WERI-Rb-1 (cell line): Measurements from ENCODE around the gene ZNF417.
"Not testable (repeated sequence)": the region's sequence is repeated elsewhere in the genome, so short reads cannot be mapped to it uniquely, and the experiment has no call there.

Source experiments
- DNase-seq: peaks from one replicate; pipeline ENCODE4 v3.0.0-alpha.2; 2020
- H3K27ac ChIP-seq: fragments of 250-450 bp; sonication (Bioruptor Pico); 2 replicates; pipeline ENCODE4 v1.5.1; 2020; ENCODE audit warnings: mild to moderate bottlenecking, moderate library complexity
- H3K27me3 ChIP-seq: fragments of 250-450 bp; sonication (Bioruptor Pico); 2 replicates; pipeline ENCODE4 v1.5.1; 2021; ENCODE audit warnings: mild to moderate bottlenecking, low read depth, moderate library complexity; ENCODE audit not compliant: insufficient read depth, severe bottlenecking
- H3K36me3 ChIP-seq: fragments of 250-450 bp; sonication (Bioruptor Pico); 2 replicates; pipeline ENCODE4 v1.5.1; 2020; ENCODE audit warnings: mild to moderate bottlenecking, moderate library complexity
- H3K4me3 ChIP-seq: 2 replicates; pipeline ENCODE4 v1.5.1; 2011; ENCODE audit warnings: low read depth, mild to moderate bottlenecking, control low read depth, low read length
- H3K9me3 ChIP-seq: fragments of 250-450 bp; sonication (Bioruptor Pico); 2 replicates; pipeline ENCODE4 v1.5.1; 2021; ENCODE audit warnings: mild to moderate bottlenecking, moderate library complexity; ENCODE audit not compliant: severe bottlenecking
- TF ChIP-seq, protein P1 (sequence below): IDR thresholded peaks from 2 replicates; pipeline ENCODE4 v1.5.1; 2011; ENCODE audit warnings: low read depth, mild to moderate bottlenecking, control low read depth, inconsistent platforms, low read length

Gene ZNF417

DNA sequence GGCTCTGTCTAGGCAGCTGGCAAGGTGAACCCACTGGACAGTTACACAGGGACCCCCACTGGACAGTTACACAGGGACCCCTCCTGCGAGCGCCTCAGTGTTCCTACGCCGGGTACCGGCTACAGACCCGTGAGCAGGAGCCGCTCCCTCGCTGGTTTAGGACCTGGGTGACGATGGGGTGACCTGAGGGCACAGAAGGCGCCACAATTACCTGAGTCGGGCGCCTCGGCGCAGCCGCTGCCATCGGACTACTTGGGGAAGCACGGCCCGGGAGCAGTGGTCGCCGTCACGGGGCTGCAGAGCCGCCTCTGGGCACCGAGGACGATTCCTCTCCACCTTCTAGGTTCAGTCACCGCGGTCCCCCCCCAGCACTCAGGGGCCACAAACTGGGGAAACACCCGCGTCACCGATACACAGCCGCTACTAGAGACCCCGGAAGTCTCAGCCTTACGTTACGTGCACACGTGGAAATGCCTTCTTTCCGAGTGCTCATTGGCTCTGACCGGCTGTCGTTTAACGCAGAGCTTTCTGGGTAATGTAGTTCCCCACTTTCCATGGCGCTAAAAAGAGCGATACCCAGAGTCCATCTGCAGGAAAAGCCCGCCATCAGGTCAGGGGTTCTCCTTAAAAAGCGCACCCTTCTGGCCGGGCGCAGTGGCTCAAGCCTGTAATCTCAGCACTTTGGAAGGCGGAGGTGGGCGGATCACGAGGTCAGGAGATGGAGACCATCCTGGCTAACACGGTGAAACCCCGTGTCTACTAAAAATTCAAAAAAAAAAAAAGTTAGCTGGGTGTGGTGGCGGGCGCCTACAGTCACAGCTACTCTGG, at the start of gene ZNF417:
Gene ZNF417, minus strand, starts transcription at position 425 of the 828 bp plus-strand sequence. Its CDS starts 181 bp downstream, at position 244.
- Histone ChIP-seq H3K36me3 (peaks cover 40% of the 10 kb centered on the region), H3K27ac (peak within 1 kb of the TSS; percentile 68), H3K4me3 (peak within 1 kb of the TSS; percentile 87)
- H3K27me3 ChIP-seq, H3K9me3 ChIP-seq: not testable (repeated sequence)
- peak; percentile 94 for DNase-seq
- TF ChIP-seq, protein P1, sequence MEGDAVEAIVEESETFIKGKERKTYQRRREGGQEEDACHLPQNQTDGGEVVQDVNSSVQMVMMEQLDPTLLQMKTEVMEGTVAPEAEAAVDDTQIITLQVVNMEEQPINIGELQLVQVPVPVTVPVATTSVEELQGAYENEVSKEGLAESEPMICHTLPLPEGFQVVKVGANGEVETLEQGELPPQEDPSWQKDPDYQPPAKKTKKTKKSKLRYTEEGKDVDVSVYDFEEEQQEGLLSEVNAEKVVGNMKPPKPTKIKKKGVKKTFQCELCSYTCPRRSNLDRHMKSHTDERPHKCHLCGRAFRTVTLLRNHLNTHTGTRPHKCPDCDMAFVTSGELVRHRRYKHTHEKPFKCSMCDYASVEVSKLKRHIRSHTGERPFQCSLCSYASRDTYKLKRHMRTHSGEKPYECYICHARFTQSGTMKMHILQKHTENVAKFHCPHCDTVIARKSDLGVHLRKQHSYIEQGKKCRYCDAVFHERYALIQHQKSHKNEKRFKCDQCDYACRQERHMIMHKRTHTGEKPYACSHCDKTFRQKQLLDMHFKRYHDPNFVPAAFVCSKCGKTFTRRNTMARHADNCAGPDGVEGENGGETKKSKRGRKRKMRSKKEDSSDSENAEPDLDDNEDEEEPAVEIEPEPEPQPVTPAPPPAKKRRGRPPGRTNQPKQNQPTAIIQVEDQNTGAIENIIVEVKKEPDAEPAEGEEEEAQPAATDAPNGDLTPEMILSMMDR: peak; percentile 30; the same call in 1 of the 2 replicates

DNA sequence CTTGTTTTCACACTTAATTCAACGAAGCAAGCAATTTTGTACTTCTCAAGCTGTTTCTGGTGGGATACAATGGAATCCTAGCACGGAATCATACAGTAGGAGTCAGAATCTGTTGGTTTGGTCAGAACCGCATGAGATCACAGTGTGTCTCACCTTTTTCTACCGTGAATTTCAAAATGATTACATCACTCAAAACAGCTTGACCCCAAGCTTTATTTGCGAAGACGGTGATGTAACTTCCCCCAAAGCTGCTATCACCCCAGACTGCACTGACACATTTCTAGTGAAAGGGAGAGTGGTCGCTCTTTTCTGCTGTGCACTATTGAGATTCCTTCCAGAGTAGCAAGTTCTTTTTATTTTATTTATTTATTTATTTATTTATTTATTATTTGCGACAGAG, 48.4 kb upstream of the ZNF417 start:
- Histone ChIP-seq H3K9me3 (peaks cover 20% of the 10 kb centered on the region), H3K27me3 (no peaks in the 10 kb centered on the region), H3K27ac (no peak overlapping the region), H3K36me3 (no peaks in the 10 kb centered on the region), H3K4me3 (no peak overlapping the region)
- DNase-seq: no peak
- TF ChIP-seq, protein P1: no peak

DNA sequence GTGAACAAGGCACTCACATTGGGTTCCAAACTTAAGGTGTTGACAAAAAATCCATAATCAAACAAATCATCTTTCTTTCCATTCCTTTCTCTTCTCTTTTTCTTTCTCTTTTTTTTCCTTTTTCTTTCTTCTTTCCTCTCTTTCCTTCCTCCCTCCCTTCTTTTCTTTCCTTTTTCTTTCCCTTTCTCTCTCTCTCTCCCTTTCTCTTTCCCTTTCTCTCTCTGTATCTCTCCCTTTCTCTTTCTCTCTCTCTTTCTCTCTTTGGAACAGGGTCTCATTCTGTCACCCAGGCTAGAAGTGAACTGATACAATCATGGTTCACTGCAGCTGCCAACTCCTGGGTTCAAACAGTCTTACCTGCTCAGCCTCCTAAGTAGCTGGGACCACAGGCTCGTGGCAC, 45.4 kb upstream of the ZNF417 start:
- no peaks in the 10 kb centered on the region for H3K36me3 ChIP-seq
- H3K27me3 ChIP-seq: no peaks in the 10 kb centered on the region
- no peak for DNase-seq
- peaks cover 24% of the 10 kb centered on the region for H3K9me3 ChIP-seq
- H3K27ac ChIP-seq: no peak overlapping the region
- H3K4me3 ChIP-seq: no peak overlapping the region
- TF ChIP-seq, protein P1: no peak

DNA sequence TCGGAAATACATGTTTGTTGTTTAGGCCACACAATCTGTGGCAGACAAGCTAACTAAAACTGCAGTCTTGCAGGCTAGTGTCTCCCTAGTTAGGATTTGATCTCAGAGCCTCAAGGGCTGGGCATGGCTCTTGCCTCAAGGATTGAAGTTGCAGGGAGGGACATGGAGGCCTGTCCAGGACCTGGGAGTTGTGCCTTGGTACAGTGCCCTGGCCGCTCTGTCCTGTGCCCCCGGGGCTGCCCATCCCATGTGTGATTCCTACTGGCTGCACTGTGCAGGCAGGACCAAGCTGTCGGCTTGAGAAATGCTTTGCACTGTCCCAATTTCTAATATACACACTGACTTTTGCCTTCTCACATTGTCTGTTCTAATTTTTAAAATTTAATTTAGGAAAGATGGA, 38.6 kb upstream of the ZNF417 start:
- peaks cover 8% of the 10 kb centered on the region for H3K9me3 ChIP-seq

DNA sequence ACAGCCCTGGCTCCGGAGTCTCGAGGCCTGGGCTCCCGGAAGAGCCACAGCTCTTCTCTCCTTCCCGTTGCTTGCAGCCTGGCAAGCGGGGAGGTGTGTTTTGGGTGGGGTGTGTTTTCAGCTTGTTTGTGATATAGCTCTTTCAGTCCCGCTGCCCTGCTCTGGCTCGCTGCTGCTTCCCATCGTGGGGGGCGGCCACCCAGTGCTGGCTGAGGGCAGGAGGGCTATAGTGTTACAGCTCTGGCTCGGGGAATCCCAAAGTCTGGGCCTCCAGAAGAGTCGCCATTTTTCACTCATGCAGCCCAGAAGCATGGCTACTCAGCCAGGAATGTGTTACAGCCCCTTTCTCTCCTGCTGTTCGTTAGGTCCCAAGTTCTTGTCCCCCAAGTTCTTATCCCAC, 33.3 kb upstream of the ZNF417 start:
- no peak for DNase-seq
- no peak overlapping the region for H3K4me3 ChIP-seq
- TF ChIP-seq, protein P1: no peak
- peaks cover 10% of the 10 kb centered on the region for H3K9me3 ChIP-seq
- peaks cover 6% of the 10 kb centered on the region; the same call in 1 of the 2 replicates for H3K36me3 ChIP-seq
- no peak overlapping the region for H3K27ac ChIP-seq
- H3K27me3 ChIP-seq: no peaks in the 10 kb centered on the region

More for the DNA sequence above, 38.6 kb upstream of the ZNF417 start:
- H3K27me3 ChIP-seq: no peaks in the 10 kb centered on the region
- TF ChIP-seq, protein P1: no peak
- DNase-seq: no peak
- no peak overlapping the region for H3K4me3 ChIP-seq
- no peak overlapping the region for H3K27ac ChIP-seq
- H3K36me3 ChIP-seq: no peaks in the 10 kb centered on the region
